ENCODE measurements around the gene USHBP1.

DNA sequence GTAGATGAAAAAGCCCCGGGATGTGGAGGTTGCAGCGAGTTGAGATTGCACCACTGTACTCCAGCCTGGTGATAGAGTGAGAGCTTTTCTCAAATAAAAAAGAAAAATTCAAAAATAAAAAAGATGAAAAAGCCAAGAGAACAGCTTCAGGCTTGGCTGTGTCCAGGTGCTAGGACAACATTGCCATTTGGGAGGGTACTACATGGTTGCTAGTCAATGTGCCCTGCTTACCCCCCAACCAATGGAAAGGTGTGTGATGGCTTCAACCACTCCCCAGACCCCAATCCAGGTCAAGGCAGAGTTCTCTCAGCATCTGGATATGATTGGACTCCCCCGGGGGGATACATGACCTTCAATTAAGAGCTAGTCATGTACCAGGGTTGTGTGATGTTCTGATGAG is 14.9 kb upstream of the USHBP1 start:
- TF ChIP-seq CEBPB (IDR thresholded peaks at IDR 0.05; ENCODE audit: low read depth), result no peak
- no peak for TF ChIP-seq ZNF274 (IDR thresholded peaks at IDR 0.05; ENCODE audit: low read depth, low read length)
- no peak for TF ChIP-seq CTCF (IDR thresholded peaks at IDR 0.05 in 2 of 3, conservative IDR thresholded peaks at IDR 0.05 in 1 of 3; ENCODE audit: borderline replicate concordance in 1 of 3, insufficient read depth in 1 of 3, low read depth in 2 of 3, low read length in 2 of 3)
- TF ChIP-seq EGR1 (IDR thresholded peaks at IDR 0.05; ENCODE audit: low read depth), result no peak
- TF ChIP-seq, protein P1, sequence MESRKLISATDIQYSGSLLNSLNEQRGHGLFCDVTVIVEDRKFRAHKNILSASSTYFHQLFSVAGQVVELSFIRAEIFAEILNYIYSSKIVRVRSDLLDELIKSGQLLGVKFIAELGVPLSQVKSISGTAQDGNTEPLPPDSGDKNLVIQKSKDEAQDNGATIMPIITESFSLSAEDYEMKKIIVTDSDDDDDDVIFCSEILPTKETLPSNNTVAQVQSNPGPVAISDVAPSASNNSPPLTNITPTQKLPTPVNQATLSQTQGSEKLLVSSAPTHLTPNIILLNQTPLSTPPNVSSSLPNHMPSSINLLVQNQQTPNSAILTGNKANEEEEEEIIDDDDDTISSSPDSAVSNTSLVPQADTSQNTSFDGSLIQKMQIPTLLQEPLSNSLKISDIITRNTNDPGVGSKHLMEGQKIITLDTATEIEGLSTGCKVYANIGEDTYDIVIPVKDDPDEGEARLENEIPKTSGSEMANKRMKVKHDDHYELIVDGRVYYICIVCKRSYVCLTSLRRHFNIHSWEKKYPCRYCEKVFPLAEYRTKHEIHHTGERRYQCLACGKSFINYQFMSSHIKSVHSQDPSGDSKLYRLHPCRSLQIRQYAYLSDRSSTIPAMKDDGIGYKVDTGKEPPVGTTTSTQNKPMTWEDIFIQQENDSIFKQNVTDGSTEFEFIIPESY (IDR thresholded peaks at IDR 0.05; ENCODE audit: extremely low read depth, insufficient replicate concordance, low read length), result no peak
- TF ChIP-seq POLR2A (IDR thresholded peaks at IDR 0.05; ENCODE audit: borderline replicate concordance, extremely low read depth, insufficient read depth, insufficient read length), result no peak
- TF ChIP-seq RAD21 (IDR thresholded peaks at IDR 0.05; ENCODE audit: low read depth), result no peak
- TF ChIP-seq EZH2 (IDR thresholded peaks at IDR 0.05), result no peak
- TF ChIP-seq EZH2phosphoT487 (IDR thresholded peaks at IDR 0.05; ENCODE audit: borderline replicate concordance), result no peak
- TF ChIP-seq TCF7L2 (IDR thresholded peaks at IDR 0.05; ENCODE audit: borderline replicate concordance, extremely low read depth, insufficient read depth, insufficient read length), result no peak
- TF ChIP-seq, protein P2, sequence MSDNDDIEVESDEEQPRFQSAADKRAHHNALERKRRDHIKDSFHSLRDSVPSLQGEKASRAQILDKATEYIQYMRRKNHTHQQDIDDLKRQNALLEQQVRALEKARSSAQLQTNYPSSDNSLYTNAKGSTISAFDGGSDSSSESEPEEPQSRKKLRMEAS (IDR thresholded peaks at IDR 0.05), result no peak
- TF ChIP-seq SP1 (IDR thresholded peaks at IDR 0.05; ENCODE audit: low read depth), result no peak

Data from HCT116 (cell line).